K562 (cell line): ENCODE measurements around the gene TM9SF3. TPM values are rescaled to one million over a fixed set of nuclear protein-coding genes. Genes with fewer than 3 reads are reported as not detected.

Source experiments
- CHD4 ChIP-seq: fragments of 200-600 bp; sonication (generic); IDR thresholded peaks from 3 replicates; pipeline ENCODE4 v1.6.1; 2012; ENCODE audit warnings: low read depth, mild to moderate bottlenecking, mixed read lengths, low read length, inconsistent platforms; ENCODE audit not compliant: insufficient read depth, insufficient replicate concordance, poor library complexity, severe bottlenecking
- FOXP1 ChIP-seq: sonication (generic); formaldehyde crosslinking; IDR thresholded peaks from 2 replicates; pipeline ENCODE4 v1.8.0; 2022; ENCODE audit warnings: mild to moderate bottlenecking, missing genetic modification reagents
- LEF1 ChIP-seq: fragments of 450-650 bp; IDR thresholded peaks from 2 replicates; pipeline ENCODE4 v1.6.1; 2016; ENCODE audit warnings: mild to moderate bottlenecking
- MBD2 ChIP-seq: sonication (generic); IDR thresholded peaks from 2 replicates; pipeline ENCODE4 v1.6.1; 2016; ENCODE audit warnings: low read depth, borderline replicate concordance
- NCOA6 ChIP-seq: fragments of 450-650 bp; IDR thresholded peaks from 2 replicates; pipeline ENCODE4 v1.6.1; 2017; ENCODE audit warnings: mild to moderate bottlenecking
- PHF20 ChIP-seq: fragments of 450-650 bp; IDR thresholded peaks from 2 replicates; pipeline ENCODE4 v1.6.1; 2018; ENCODE audit not compliant: partially characterized antibody
- SMC3 ChIP-seq: conservative IDR thresholded peaks from 2 replicates; pipeline ENCODE4 v1.6.1; 2011; ENCODE audit warnings: low read depth, low read length, improper control_type of control experiment; ENCODE audit not compliant: insufficient read depth
- SNIP1 ChIP-seq: fragments of 450-650 bp; IDR thresholded peaks from 2 replicates; pipeline ENCODE4 v1.7.1; 2017; ENCODE audit warnings: low read depth, mild to moderate bottlenecking
- STAG1 ChIP-seq: sonication (generic); formaldehyde crosslinking; IDR thresholded peaks from 2 replicates; pipeline ENCODE4 v1.5.0; 2020; ENCODE audit warnings: missing genetic modification reagents, borderline replicate concordance
- ZNF12 ChIP-seq: sonication (generic); formaldehyde crosslinking; IDR thresholded peaks from 2 replicates; pipeline ENCODE4 v1.4.0; 2020; ENCODE audit warnings: mild to moderate bottlenecking, missing genetic modification reagents
- ZNF121 ChIP-seq: sonication (generic); formaldehyde crosslinking; conservative IDR thresholded peaks from 2 replicates; pipeline ENCODE4 v1.8.0; 2022; ENCODE audit warnings: missing genetic modification reagents
- polyA plus RNA-seq, 8 experiments: library from polyadenylated mRNA; depleted of rRNA in 4 of 8; stranded (reverse) in 5 of 8; unstranded in 3 of 8; fragments of >200 nt; fragmentation: Nextera tagmentation in 2 of 8; fragmentation: Illumina TruSeq in 1 of 8; extraction: Ambion mirVana in 2 of 8; extraction: Trizol in 1 of 8; gene quantifications; 2 replicates each; pipeline versions ENCODE4 v1.2.1 to v1.2.3, GENCODE V29; 2011 to 2014; ENCODE audit warnings: inconsistent platforms in 1 of 8, missing spikeins in 1 of 8
- total RNA-seq, 7 experiments: library from RNA; depleted of rRNA in 6 of 7; stranded (reverse); fragments of >200 nt in 6 of 7; fragmentation: Illumina TruSeq in 2 of 7; extraction: Trizol in 2 of 7; gene quantifications; 2 replicates each; pipeline versions ENCODE4 v1.2.1 to v1.2.3, GENCODE V29; 2011 to 2021; ENCODE audit warnings: low replicate concordance in 1 of 7
- TF ChIP-seq, protein P1 (sequence below), 2 experiments: fragments of 450-650 bp; formaldehyde crosslinking in 1 of 2; IDR thresholded peaks; 2 replicates each; pipeline versions ENCODE4 v1.4.0 to v1.6.1; 2014 to 2020; ENCODE audit warnings: mild to moderate bottlenecking in 2 of 2, borderline replicate concordance in 1 of 2, low read depth in 1 of 2
- TF ChIP-seq, protein P2 (sequence below): fragments of 450-650 bp; IDR thresholded peaks from 2 replicates; pipeline ENCODE4 v1.6.1; 2017; ENCODE audit warnings: antibody characterized with exemption

The TM9SF3 gene
- total and polyA plus RNA-seq, 9 of the 15 experiments (the other 6 are each of a cell fraction or from before 2014, with no cell fraction given): 16.1 to 63.1 (median 34.9) TPM

- TF ChIP-seq, protein P1, sequence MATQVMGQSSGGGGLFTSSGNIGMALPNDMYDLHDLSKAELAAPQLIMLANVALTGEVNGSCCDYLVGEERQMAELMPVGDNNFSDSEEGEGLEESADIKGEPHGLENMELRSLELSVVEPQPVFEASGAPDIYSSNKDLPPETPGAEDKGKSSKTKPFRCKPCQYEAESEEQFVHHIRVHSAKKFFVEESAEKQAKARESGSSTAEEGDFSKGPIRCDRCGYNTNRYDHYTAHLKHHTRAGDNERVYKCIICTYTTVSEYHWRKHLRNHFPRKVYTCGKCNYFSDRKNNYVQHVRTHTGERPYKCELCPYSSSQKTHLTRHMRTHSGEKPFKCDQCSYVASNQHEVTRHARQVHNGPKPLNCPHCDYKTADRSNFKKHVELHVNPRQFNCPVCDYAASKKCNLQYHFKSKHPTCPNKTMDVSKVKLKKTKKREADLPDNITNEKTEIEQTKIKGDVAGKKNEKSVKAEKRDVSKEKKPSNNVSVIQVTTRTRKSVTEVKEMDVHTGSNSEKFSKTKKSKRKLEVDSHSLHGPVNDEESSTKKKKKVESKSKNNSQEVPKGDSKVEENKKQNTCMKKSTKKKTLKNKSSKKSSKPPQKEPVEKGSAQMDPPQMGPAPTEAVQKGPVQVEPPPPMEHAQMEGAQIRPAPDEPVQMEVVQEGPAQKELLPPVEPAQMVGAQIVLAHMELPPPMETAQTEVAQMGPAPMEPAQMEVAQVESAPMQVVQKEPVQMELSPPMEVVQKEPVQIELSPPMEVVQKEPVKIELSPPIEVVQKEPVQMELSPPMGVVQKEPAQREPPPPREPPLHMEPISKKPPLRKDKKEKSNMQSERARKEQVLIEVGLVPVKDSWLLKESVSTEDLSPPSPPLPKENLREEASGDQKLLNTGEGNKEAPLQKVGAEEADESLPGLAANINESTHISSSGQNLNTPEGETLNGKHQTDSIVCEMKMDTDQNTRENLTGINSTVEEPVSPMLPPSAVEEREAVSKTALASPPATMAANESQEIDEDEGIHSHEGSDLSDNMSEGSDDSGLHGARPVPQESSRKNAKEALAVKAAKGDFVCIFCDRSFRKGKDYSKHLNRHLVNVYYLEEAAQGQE (IDR thresholded peaks at IDR 0.05; ENCODE audit: borderline replicate concordance): peak; percentile 47; the same call in 1 of the 2 replicates
- TF ChIP-seq, protein P1 (CRISPR knock-in tag; IDR thresholded peaks at IDR 0.05; ENCODE audit: low read depth): no peak
- peak; percentile 38 for TF ChIP-seq SMC3
- TF ChIP-seq, protein P2, sequence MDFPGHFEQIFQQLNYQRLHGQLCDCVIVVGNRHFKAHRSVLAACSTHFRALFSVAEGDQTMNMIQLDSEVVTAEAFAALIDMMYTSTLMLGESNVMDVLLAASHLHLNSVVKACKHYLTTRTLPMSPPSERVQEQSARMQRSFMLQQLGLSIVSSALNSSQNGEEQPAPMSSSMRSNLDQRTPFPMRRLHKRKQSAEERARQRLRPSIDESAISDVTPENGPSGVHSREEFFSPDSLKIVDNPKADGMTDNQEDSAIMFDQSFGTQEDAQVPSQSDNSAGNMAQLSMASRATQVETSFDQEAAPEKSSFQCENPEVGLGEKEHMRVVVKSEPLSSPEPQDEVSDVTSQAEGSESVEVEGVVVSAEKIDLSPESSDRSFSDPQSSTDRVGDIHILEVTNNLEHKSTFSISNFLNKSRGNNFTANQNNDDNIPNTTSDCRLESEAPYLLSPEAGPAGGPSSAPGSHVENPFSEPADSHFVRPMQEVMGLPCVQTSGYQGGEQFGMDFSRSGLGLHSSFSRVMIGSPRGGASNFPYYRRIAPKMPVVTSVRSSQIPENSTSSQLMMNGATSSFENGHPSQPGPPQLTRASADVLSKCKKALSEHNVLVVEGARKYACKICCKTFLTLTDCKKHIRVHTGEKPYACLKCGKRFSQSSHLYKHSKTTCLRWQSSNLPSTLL: no peak
- TF ChIP-seq LEF1: no peak
- TF ChIP-seq ZNF12 (CRISPR knock-in tag): no peak
- TF ChIP-seq NCOA6: no peak
- TF ChIP-seq PHF20: no peak
- TF ChIP-seq ZNF121: no peak
- TF ChIP-seq SNIP1: no peak
- no peak for TF ChIP-seq CHD4
- no peak; the same call in 1 of the 2 replicates for TF ChIP-seq STAG1 (CRISPR knock-in tag)
- no peak for TF ChIP-seq FOXP1 (CRISPR knock-in tag)
- no peak for TF ChIP-seq MBD2
These were observed 95.5 kb downstream of the TM9SF3 start (continued) for GRCh38 chr10:96491303-96491702.
